Activated naive CD4-positive, alpha-beta T cell treated with anti-CD3 and anti-CD28 coated beads for 36 hours (primary cell): ENCODE data around the gene MAGEA2B. TPM values are rescaled to one million over a fixed set of nuclear protein-coding genes. Genes with fewer than 3 reads are reported as not detected.

Experiments
- total RNA-seq, 2 experiments: library from RNA; stranded (reverse); gene quantifications; one replicate each; pipeline ENCODE4 v1.2.3, GENCODE V29; 2021

The MAGEA2B gene
- total RNA-seq, 2 experiments from 2014 or later = not detected

Other genes with a start within 250 kb of the MAGEA2B start
- gene GABRQ, start 76.7 kb upstream of the MAGEA2B start, total RNA-seq = under 1 TPM in 1 of 2 experiments, not detected in 1; 0.05 TPM
- not detected for gene MAGEA3, start 15.8 kb upstream of the MAGEA2B start, total RNA-seq
- under 1 TPM; 0.26 to 0.30 TPM for gene CSAG2, start 5.4 kb upstream of the MAGEA2B start, total RNA-seq
- gene CSAG1, start 19.1 kb downstream of the MAGEA2B start, total RNA-seq = not detected
- not detected for gene MAGEA12, start 19.1 kb downstream of the MAGEA2B start, total RNA-seq
- not detected for gene MAGEA2, start 39.2 kb downstream of the MAGEA2B start, total RNA-seq
- under 1 TPM; 0.26 to 0.74 TPM for gene CSAG3, start 44.6 kb downstream of the MAGEA2B start, total RNA-seq
- not detected for gene MAGEA6, start 55.1 kb downstream of the MAGEA2B start, total RNA-seq
- 10 to 100 TPM; 10.1 to 11.9 TPM for gene CETN2, start 116.1 kb downstream of the MAGEA2B start, total RNA-seq
- gene NSDHL, start 116.4 kb downstream of the MAGEA2B start, total RNA-seq = 10 to 100 TPM; 13.3 to 16.2 TPM
- 1 to 10 TPM; 1.9 to 2.3 TPM for gene ZNF185, start 183.4 kb downstream of the MAGEA2B start, total RNA-seq